ENCODE results near the gene SLC24A4.

DNA sequence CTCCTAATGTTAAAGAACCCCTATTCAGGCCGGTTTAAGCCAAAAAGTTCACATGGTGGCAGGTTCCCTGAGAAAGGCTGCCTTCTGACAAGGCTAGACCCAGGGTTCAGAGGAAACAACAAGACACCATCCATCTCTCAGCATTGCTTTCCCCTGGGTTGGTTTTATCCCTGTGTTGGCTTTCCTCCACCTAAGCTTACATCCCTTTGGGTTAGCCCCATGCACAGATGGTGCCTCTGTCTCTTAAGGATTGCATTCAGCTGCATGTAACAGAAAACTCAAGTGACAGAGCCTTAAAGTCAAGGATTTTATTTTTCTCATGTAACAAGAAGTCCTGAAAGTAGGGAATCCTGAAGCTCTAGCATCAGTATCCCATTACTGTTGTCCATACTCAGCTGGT is 147.8 kb downstream of the SLC24A4 start:
- TF ChIP-seq, protein P1, sequence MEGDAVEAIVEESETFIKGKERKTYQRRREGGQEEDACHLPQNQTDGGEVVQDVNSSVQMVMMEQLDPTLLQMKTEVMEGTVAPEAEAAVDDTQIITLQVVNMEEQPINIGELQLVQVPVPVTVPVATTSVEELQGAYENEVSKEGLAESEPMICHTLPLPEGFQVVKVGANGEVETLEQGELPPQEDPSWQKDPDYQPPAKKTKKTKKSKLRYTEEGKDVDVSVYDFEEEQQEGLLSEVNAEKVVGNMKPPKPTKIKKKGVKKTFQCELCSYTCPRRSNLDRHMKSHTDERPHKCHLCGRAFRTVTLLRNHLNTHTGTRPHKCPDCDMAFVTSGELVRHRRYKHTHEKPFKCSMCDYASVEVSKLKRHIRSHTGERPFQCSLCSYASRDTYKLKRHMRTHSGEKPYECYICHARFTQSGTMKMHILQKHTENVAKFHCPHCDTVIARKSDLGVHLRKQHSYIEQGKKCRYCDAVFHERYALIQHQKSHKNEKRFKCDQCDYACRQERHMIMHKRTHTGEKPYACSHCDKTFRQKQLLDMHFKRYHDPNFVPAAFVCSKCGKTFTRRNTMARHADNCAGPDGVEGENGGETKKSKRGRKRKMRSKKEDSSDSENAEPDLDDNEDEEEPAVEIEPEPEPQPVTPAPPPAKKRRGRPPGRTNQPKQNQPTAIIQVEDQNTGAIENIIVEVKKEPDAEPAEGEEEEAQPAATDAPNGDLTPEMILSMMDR (IDR thresholded peaks at IDR 0.05 in 8 of 11, conservative IDR thresholded peaks at IDR 0.05 in 3 of 11) = no peak
- TF ChIP-seq POLR2A (IDR thresholded peaks at IDR 0.05) = no peak

Measured in spleen (tissue), 7 donors.